OCI-LY3 (cell line): ENCODE data around the gene MIGA2.

ENCODE experiments used
- H2AFZ ChIP-seq: fragments of 200-600, 300-600 bp; shearing (Covaris generic); 2 replicates; pipeline ENCODE4 v1.6.0; 2014; ENCODE audit warnings: antibody characterized with exemption, low read depth, low read length
- H3K27ac ChIP-seq: fragments of 200-600, 300-600 bp; sonication (generic); 2 replicates; pipeline ENCODE4 v1.5.1; 2014; ENCODE audit warnings: mild to moderate bottlenecking, low read length, moderate library complexity, mixed read lengths
- H3K27me3 ChIP-seq: fragments of 200-600, 300-600 bp; sonication (generic); 2 replicates; pipeline ENCODE4 v1.6.1; 2014; ENCODE audit warnings: low read depth, low read length, mixed read lengths
- H3K36me3 ChIP-seq: fragments of 200-600, 300-600 bp; sonication (generic); replicated peaks from 2 replicates; pipeline ENCODE3; 2014; ENCODE audit warnings: low read depth, low read length, mixed read lengths
- H3K4me1 ChIP-seq: fragments of 300-600, 200-600 bp; sonication (generic); 2 replicates; pipeline ENCODE4 v1.6.1; 2014; ENCODE audit warnings: low read length, mixed read lengths
- H3K4me2 ChIP-seq: fragments of 200-600, 300-600 bp; sonication (generic); 2 replicates; pipeline ENCODE4 v1.6.1; 2014; ENCODE audit warnings: low read length, mixed read lengths
- H3K4me3 ChIP-seq: fragments of 300-600, 200-600 bp; sonication (generic); 2 replicates; pipeline ENCODE4 v1.5.1; 2014; ENCODE audit warnings: antibody characterized with exemption, mild to moderate bottlenecking, low read length, moderate library complexity
- H3K79me2 ChIP-seq: fragments of 300-600, 200-600 bp; shearing (Covaris generic); 2 replicates; pipeline ENCODE4 v1.6.1; 2014; ENCODE audit warnings: mild to moderate bottlenecking, low read length, mixed read lengths
- H3K9ac ChIP-seq: fragments of 300-600, 200-600 bp; shearing (Covaris generic); 2 replicates; pipeline ENCODE4 v1.6.0; 2014; ENCODE audit warnings: mild to moderate bottlenecking, low read length, moderate library complexity
- H3K9me3 ChIP-seq: fragments of 200-600, 300-600 bp; shearing (Covaris generic); 2 replicates; pipeline ENCODE4 v1.6.1; 2014; ENCODE audit warnings: low read length, mixed read lengths; ENCODE audit not compliant: insufficient read depth
- H4K20me1 ChIP-seq: fragments of 200-600, 300-600 bp; sonication (generic); 2 replicates; pipeline ENCODE4 v1.6.1; 2016; ENCODE audit warnings: low read length, mixed read lengths; ENCODE audit not compliant: insufficient read depth
- EZH2phosphoT487 ChIP-seq: fragments of 200-600 bp; shearing (Covaris generic); IDR thresholded peaks from 2 replicates; pipeline ENCODE4 v1.6.1; 2018; ENCODE audit warnings: antibody characterized with exemption, mixed run types, low read depth
- TF ChIP-seq, protein P1 (sequence below): fragments of 200-600, 300-600 bp; sonication (generic); IDR thresholded peaks from 2 replicates; pipeline ENCODE4 v1.5.1; 2014; ENCODE audit warnings: antibody characterized with exemption, low read length, low read depth

The MIGA2 gene

DNA sequence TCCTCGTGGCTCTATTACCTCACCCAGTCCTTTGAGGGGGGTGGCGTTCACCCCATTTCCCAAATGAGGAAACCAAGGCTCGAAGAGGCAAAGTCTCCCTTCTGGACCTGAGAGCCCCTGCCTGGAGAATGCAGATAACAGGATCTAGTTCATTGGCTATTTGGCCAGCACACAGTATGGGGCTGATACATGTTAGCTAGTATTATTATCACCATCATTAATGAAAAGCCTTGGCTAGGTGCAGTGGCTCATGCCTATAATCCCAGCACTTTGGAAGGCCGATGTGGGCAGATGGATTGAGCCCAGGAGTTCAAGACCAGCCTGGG lies 12.6 kb upstream of the MIGA2 start:
- Histone ChIP-seq H3K36me3 (no peaks in the 10 kb centered on the region), H3K9ac (no peak overlapping the region), H3K4me1 (peaks cover 8% of the 10 kb centered on the region), H3K27me3 (no peaks in the 10 kb centered on the region), H4K20me1 (peaks cover 12% of the 10 kb centered on the region), H3K4me3 (no peak overlapping the region), H3K9me3 (no peaks in the 10 kb centered on the region), H3K79me2 (peaks cover 25% of the 10 kb centered on the region), H3K27ac (no peak overlapping the region), H2AFZ (no peak overlapping the region), H3K4me2 (no peak overlapping the region)
- TF ChIP-seq, protein P1, sequence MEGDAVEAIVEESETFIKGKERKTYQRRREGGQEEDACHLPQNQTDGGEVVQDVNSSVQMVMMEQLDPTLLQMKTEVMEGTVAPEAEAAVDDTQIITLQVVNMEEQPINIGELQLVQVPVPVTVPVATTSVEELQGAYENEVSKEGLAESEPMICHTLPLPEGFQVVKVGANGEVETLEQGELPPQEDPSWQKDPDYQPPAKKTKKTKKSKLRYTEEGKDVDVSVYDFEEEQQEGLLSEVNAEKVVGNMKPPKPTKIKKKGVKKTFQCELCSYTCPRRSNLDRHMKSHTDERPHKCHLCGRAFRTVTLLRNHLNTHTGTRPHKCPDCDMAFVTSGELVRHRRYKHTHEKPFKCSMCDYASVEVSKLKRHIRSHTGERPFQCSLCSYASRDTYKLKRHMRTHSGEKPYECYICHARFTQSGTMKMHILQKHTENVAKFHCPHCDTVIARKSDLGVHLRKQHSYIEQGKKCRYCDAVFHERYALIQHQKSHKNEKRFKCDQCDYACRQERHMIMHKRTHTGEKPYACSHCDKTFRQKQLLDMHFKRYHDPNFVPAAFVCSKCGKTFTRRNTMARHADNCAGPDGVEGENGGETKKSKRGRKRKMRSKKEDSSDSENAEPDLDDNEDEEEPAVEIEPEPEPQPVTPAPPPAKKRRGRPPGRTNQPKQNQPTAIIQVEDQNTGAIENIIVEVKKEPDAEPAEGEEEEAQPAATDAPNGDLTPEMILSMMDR, result no peak
- TF ChIP-seq EZH2phosphoT487, result no peak

GRCh38 chr9:129026442-129027223 lies 9.8 kb upstream of the MIGA2 start:
- peak overlapping the region; percentile 85 for H3K4me2 ChIP-seq
- H3K27ac ChIP-seq, result no peak overlapping the region
- peak overlapping the region; percentile 78; the same call in 1 of the 2 replicates for H3K9ac ChIP-seq
- no peaks in the 10 kb centered on the region for H3K9me3 ChIP-seq
- TF ChIP-seq, protein P1, result no peak
- TF ChIP-seq EZH2phosphoT487, result no peak
- H3K36me3 ChIP-seq, result no peaks in the 10 kb centered on the region
- H3K79me2 ChIP-seq, result peaks cover 25% of the 10 kb centered on the region
- H4K20me1 ChIP-seq, result peaks cover 12% of the 10 kb centered on the region
- H2AFZ ChIP-seq, result no peak overlapping the region
- peaks cover 8% of the 10 kb centered on the region for H3K4me1 ChIP-seq
- H3K27me3 ChIP-seq, result no peaks in the 10 kb centered on the region
- H3K4me3 ChIP-seq, result peak overlapping the region; percentile 87

- TF ChIP-seq EZH2phosphoT487, result no peak
- TF ChIP-seq, protein P1, result no peak
- Histone ChIP-seq H3K4me3 (peak overlapping the region; percentile 87), H3K9ac (peak overlapping the region; percentile 78), H3K9me3 (no peaks in the 10 kb centered on the region), H3K27ac (no peak overlapping the region), H3K4me1 (peaks cover 8% of the 10 kb centered on the region), H3K4me2 (peak overlapping the region; percentile 85), H3K36me3 (no peaks in the 10 kb centered on the region), H4K20me1 (peaks cover 12% of the 10 kb centered on the region), H3K27me3 (no peaks in the 10 kb centered on the region), H3K79me2 (peaks cover 25% of the 10 kb centered on the region), H2AFZ (no peak overlapping the region)
Measured at GRCh38 chr9:129027224-129027684, 9.2 kb upstream of the MIGA2 start.

DNA sequence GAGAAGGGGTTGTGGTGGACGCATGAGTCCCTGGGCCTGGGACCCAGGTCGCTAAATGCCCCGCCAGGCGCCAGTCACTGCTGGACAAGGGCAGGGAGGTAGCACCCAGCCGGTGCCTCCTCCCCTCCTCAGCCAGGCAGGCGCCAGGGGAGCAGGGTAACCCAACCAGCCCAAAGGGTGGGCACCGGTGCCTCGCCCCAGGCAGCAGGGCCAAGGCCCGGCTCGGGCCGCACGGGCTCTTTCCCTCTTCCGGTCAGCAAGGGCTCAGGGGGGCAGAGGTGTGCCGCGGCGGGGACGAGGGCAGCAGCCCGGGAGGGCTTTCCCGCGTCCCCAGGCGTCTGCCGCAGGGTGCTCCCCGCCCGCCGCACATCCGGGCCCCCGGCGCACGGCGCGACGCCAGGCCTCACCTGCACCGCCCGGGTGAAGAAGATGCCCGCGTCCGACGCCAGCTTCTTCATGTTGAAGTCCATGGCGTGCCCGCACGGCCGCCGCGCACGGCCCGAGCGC lies 8.7 kb upstream of the MIGA2 start:
- Histone ChIP-seq H3K4me2 (peak overlapping the region; percentile 85), H3K27me3 (no peaks in the 10 kb centered on the region), H3K9me3 (no peaks in the 10 kb centered on the region), H3K79me2 (peaks cover 25% of the 10 kb centered on the region), H3K36me3 (no peaks in the 10 kb centered on the region), H3K9ac (peak overlapping the region; percentile 78), H3K4me3 (peak overlapping the region; percentile 87), H3K27ac (peak overlapping the region; percentile 17; the same call in 1 of the 2 replicates), H2AFZ (no peak overlapping the region), H4K20me1 (peaks cover 9% of the 10 kb centered on the region; the same call in 1 of the 2 replicates), H3K4me1 (peaks cover 8% of the 10 kb centered on the region)
- TF ChIP-seq EZH2phosphoT487, result no peak
- TF ChIP-seq, protein P1, result no peak
